GM12878 (cell line): Measurements from ENCODE around the gene PAK3.
A peak's percentile ranks its signal among the peaks of the same experiment; 100 is the strongest.

Source experiments
- ASH2L ChIP-seq: fragments of 300-600, 200-600 bp; sonication (generic); IDR thresholded peaks from 2 replicates; pipeline ENCODE4 v1.6.1; 2017; ENCODE audit warnings: low read depth, mild to moderate bottlenecking, borderline replicate concordance
- CEBPB ChIP-seq, 2 experiments: fragments of 150-350 bp in 1 of 2; IDR thresholded peaks; 2 replicates each; pipeline ENCODE4 v1.6.1; 2012 to 2014; ENCODE audit warnings: low read depth in 2 of 2, low read length in 2 of 2, borderline replicate concordance in 1 of 2, inconsistent platforms in 1 of 2
- CREB1 ChIP-seq: IDR thresholded peaks from 2 replicates; pipeline ENCODE4 v1.6.1; 2012; ENCODE audit warnings: low read depth, mild to moderate bottlenecking, inconsistent platforms
- CTCF ChIP-seq, 3 experiments: IDR thresholded peaks in 2 of 3; conservative IDR thresholded peaks in 1 of 3; 2 replicates each; pipeline ENCODE4 v1.5.1; 2011; ENCODE audit warnings: low read depth in 3 of 3, low read length in 3 of 3, mild to moderate bottlenecking in 3 of 3, control low read depth in 2 of 3, moderate library complexity in 2 of 3, inconsistent platforms in 1 of 3, mixed read lengths in 1 of 3; ENCODE audit not compliant: control insufficient read depth in 2 of 3, insufficient read depth in 1 of 3; ENCODE audit errors: extremely low read depth in 1 of 3
- EZH2 ChIP-seq: IDR thresholded peaks from 2 replicates; pipeline ENCODE4 v1.6.1; 2012; ENCODE audit warnings: low read depth, mild to moderate bottlenecking, control low read depth, inconsistent platforms, low read length, borderline replicate concordance; ENCODE audit not compliant: control insufficient read depth
- FOS ChIP-seq: IDR thresholded peaks from 3 replicates; pipeline ENCODE4 v1.6.1; 2011; ENCODE audit warnings: borderline replicate concordance; ENCODE audit not compliant: insufficient read length; ENCODE audit errors: extremely low read depth
- FOXK2 ChIP-seq: fragments of 450-650 bp; IDR thresholded peaks from 2 replicates; pipeline ENCODE4 v1.6.1; 2017; ENCODE audit warnings: mild to moderate bottlenecking, moderate library complexity
- HDGF ChIP-seq: fragments of 450-650 bp; IDR thresholded peaks from 2 replicates; pipeline ENCODE4 v1.6.1; 2016; ENCODE audit warnings: antibody characterized with exemption
- KDM1A ChIP-seq: fragments of 200-600 bp; sonication (generic); IDR thresholded peaks from 2 replicates; pipeline ENCODE4 v1.6.1; 2016; ENCODE audit warnings: borderline replicate concordance
- POLR2A ChIP-seq: IDR thresholded peaks from 2 replicates; pipeline ENCODE4 v1.6.1; 2011; ENCODE audit warnings: low read depth, mild to moderate bottlenecking, low read length
- RBBP5 ChIP-seq: fragments of 200-600 bp; sonication (generic); conservative IDR thresholded peaks from 2 replicates; pipeline ENCODE4 v1.6.1; 2016
- SP1 ChIP-seq: IDR thresholded peaks from one replicate; pipeline ENCODE4 v1.6.1; 2011; ENCODE audit warnings: low read depth, low read length
- SREBF2 ChIP-seq: IDR thresholded peaks from 2 replicates; pipeline ENCODE4 v1.6.1; 2012; ENCODE audit warnings: mild to moderate bottlenecking, low read length

DNA sequence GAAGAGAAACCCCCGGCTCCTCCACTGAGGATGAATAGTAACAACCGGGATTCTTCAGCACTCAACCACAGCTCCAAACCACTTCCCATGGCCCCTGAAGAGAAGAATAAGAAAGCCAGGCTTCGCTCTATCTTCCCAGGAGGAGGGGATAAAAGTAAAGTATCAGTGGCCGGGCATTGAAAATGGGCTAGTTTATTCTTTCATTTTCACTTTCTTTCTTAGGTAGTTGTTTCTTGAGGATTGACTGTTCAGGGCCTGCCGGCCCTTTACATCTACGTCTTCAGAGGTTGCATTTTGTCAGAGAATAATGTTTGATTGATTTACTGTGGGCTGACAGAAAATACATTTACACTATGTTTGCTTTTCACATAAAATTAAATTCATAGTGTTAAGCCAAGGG is 27.1 kb downstream of the PAK3 start:
- TF ChIP-seq EZH2 (no peak), FOS (no peak), CTCF (IDR thresholded peaks at IDR 0.05 in 2 of 3, conservative IDR thresholded peaks at IDR 0.05 in 1 of 3; ENCODE audit: control insufficient read depth in 2 of 3, extremely low read depth in 1 of 3, insufficient read depth in 1 of 3, low read depth in 3 of 3, low read length in 3 of 3) (no peak), SREBF2 (no peak), KDM1A (no peak), HDGF (no peak), CREB1 (0 out of 2 replicates have a peak, but pooled peaks have one; percentile 29), POLR2A (no peak), CEBPB (IDR thresholded peaks at IDR 0.05; ENCODE audit: borderline replicate concordance in 1 of 2, low read depth in 2 of 2, low read length in 2 of 2) (no peak), FOXK2 (no peak), RBBP5 (no peak), SP1 (no peak), ASH2L (no peak)
